Uterus (tissue), 4 donors: Measurements from ENCODE around the gene RMRP. TPM values are rescaled to one million over a fixed set of nuclear protein-coding genes. Genes with fewer than 3 reads are reported as not detected.

Experiments
- DNase-seq, 2 donors: peaks; one replicate each; pipeline ENCODE4 v3.0.0-alpha.2; 2019 to 2020
- H3K27ac ChIP-seq, 2 donors: fragments of 200-600 bp; sonication (generic); 1 replicate in 1 of 2; 2 replicates in 1 of 2; pipeline ENCODE4 v1.5.1; 2016 to 2018
- H3K27me3 ChIP-seq, 2 donors: fragments of 200-600 bp; sonication (generic); one replicate each; pipeline ENCODE4 v1.5.1; 2018 to 2019; ENCODE audit warnings: control low read depth in 1 of 2
- H3K36me3 ChIP-seq, 2 donors: fragments of 200-600 bp; sonication (generic); one replicate each; pipeline ENCODE4 v1.5.1; 2019; ENCODE audit warnings: control low read depth in 1 of 2
- H3K4me1 ChIP-seq, 2 donors: fragments of 200-600 bp; sonication (generic); one replicate each; pipeline ENCODE4 v1.5.1; 2018 to 2019; ENCODE audit warnings: control low read depth in 1 of 2
- H3K4me3 ChIP-seq, 2 donors: fragments of 200-600 bp; sonication (generic); 1 replicate in 1 of 2; 2 replicates in 1 of 2; pipeline ENCODE4 v1.5.1; 2018 to 2019; ENCODE audit warnings: mild to moderate bottlenecking in 1 of 2
- H3K9me3 ChIP-seq, 2 donors: fragments of 200-600 bp; sonication (generic); one replicate each; pipeline ENCODE4 v1.5.1; 2019; ENCODE audit warnings: control low read depth in 1 of 2
- CTCF ChIP-seq, 4 experiments: fragments of 200-600 bp in 2 of 4; fragments of 450-650 bp in 2 of 4; sonication (generic) in 2 of 4; IDR thresholded peaks; one replicate each; pipeline ENCODE4 v1.5.1; 2016 to 2019; ENCODE audit warnings: antibody characterized with exemption in 4 of 4, mild to moderate bottlenecking in 2 of 4, moderate library complexity in 1 of 4
- POLR2A ChIP-seq, 2 donors: fragments of 450-650 bp; IDR thresholded peaks; one replicate each; pipeline ENCODE4 v1.6.1; 2016; ENCODE audit warnings: antibody characterized with exemption in 2 of 2, mild to moderate bottlenecking in 1 of 2, moderate library complexity in 1 of 2
- intact Hi-C: fragments of 100-400 bp; cut with DNase I; formaldehyde crosslinking; loops from one replicate; pipeline ENCODE4 v1.15.1; 2023; ENCODE audit warnings: low total_unique reads
- total RNA-seq, 4 donors: library from RNA; depleted of rRNA in 3 of 4; stranded (reverse); fragments of >200 nt in 3 of 4; gene quantifications; one replicate each; pipeline versions ENCODE4 v1.1.0 to v1.2.4, GENCODE V29; 2014 to 2023
- donor health status: DM: yes; HTN: yes; CAD: no.

Gene RMRP
- total RNA-seq, 4 donors from 2014 or later = 2,632 to 57,722 (median 9,015) TPM

- Histone ChIP-seq H3K4me1 (peaks cover 0 to 2% of the 10 kb centered on the region in 2 donors), H3K27ac (peak overlapping the region in 1 of 2 donors; percentile 63), H3K27me3 (no peaks in the 10 kb centered on the region), H3K36me3 (no peaks in the 10 kb centered on the region), H3K4me3 (no peak overlapping the region), H3K9me3 (no peaks in the 10 kb centered on the region)
- TF ChIP-seq CTCF (IDR thresholded peaks at IDR 0.05) (no peak), POLR2A (IDR thresholded peaks at IDR 0.05) (no peak)
- intact Hi-C loops = no loop called here
- DNase-seq = peak in 1 of 2 donors; percentile 26
These were observed 8.2 kb upstream of the RMRP start for GRCh38 chr9:35666045-35666444.

- intact Hi-C loops = no loop called here
- Histone ChIP-seq H3K27me3 (no peaks in the 10 kb centered on the region), H3K27ac (peak overlapping the region; percentile 63 to 79), H3K36me3 (no peaks in the 10 kb centered on the region), H3K9me3 (no peaks in the 10 kb centered on the region), H3K4me1 (peaks cover 0 to 6% of the 10 kb centered on the region in 2 donors), H3K4me3 (peak overlapping the region; percentile 36 to 52)
- TF ChIP-seq CTCF (IDR thresholded peaks at IDR 0.05) (no peak), POLR2A (IDR thresholded peaks at IDR 0.05) (no peak)
- DNase-seq = peak in 1 of 2 donors; percentile 47
These were observed 7.6 kb upstream of the RMRP start for GRCh38 chr9:35665471-35665818.

DNA sequence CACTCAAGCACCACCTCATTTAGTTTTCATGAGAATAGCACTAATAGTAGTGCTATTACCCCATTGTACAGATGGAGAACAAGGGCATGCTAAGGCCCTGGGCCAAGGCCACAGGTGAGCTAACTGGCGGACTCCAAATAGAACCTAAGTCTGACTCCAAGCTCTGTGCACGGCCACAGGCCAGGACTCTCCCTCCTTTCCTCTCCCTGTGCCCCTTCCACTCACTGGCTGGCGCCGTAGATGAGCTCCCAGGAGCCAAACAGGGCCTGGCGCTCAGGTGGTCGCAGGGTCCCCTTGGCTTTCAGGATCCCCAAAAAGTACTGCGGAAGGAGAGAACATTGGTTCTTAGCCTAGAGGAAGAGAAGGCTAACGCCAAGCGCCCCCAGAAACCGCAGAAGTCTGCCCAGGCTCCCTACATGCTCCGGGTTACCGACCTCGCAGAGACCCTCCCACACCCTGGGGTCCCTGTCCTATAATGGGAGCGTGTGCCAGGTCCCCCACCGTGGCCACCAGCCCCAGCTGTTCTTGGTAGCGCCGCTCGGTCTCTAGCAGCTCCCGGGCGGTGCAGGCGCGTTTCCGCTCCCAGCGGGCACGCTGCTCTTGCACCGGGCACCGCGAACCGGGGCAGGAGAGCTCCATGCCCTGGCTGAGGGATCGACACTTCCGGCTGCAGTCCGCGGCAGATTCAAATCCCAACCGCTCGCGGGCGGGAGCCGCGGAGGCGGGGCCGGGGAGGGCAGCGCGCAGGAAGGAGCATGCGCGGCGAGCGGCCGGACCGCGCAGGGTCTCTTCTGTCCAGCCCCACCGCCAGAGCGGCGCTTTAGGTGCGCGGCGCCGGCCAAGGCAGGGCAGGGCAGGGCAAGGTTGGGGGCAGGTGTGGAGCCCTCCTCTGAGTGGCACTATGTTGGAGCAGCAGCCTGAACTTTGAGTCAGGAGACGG is 7.0 kb upstream of the RMRP start, which contains the start of gene ARHGEF39:
Gene ARHGEF39, minus strand, starts transcription at position 665 of the 940 bp plus-strand sequence. Its CDS starts 26 bp downstream, at position 639.
- Histone ChIP-seq H3K36me3 (no peaks in the 10 kb centered on the region), H3K9me3 (no peaks in the 10 kb centered on the region), H3K4me1 (peaks cover 0 to 6% of the 10 kb centered on the region in 2 donors), H3K27me3 (no peaks in the 10 kb centered on the region), H3K4me3 (peak within 1 kb of the TSS; percentile 36 to 52), H3K27ac (peak within 1 kb of the TSS; percentile 63 to 79)
- TF ChIP-seq CTCF (IDR thresholded peaks at IDR 0.05) (peak in 1 of 4 experiments; percentile 29), POLR2A (IDR thresholded peaks at IDR 0.05) (peak; percentile 24 to 25)
- DNase-seq = peak; percentile 68 to 81
- intact Hi-C loops = no loop called here

GRCh38 chr9:35662437-35662836 is 4.6 kb upstream of the RMRP start:
- peaks cover 0 to 6% of the 10 kb centered on the region in 2 donors for H3K4me1 ChIP-seq
- no peaks in the 10 kb centered on the region for H3K9me3 ChIP-seq
- no peaks in the 10 kb centered on the region for H3K36me3 ChIP-seq
- intact Hi-C loops = no loop called here
- TF ChIP-seq CTCF (IDR thresholded peaks at IDR 0.05) = no peak
- no peak overlapping the region for H3K4me3 ChIP-seq
- no peak for DNase-seq
- H3K27ac ChIP-seq = peak overlapping the region; percentile 96 to 99
- no peaks in the 10 kb centered on the region for H3K27me3 ChIP-seq

GRCh38 chr9:35661756-35662350 is 4.0 kb upstream of the RMRP start:
- Histone ChIP-seq H3K4me1 (peaks cover 0 to 6% of the 10 kb centered on the region in 2 donors), H3K36me3 (no peaks in the 10 kb centered on the region), H3K9me3 (no peaks in the 10 kb centered on the region), H3K4me3 (no peak overlapping the region), H3K27ac (peak overlapping the region; percentile 96 to 99), H3K27me3 (no peaks in the 10 kb centered on the region)
- intact Hi-C loops = no loop called here
- TF ChIP-seq CTCF (IDR thresholded peaks at IDR 0.05) (no peak), POLR2A (IDR thresholded peaks at IDR 0.05) (no peak)
- no peak for DNase-seq
